ENCODE data around the gene HERC3.

Gene HERC3

DNA sequence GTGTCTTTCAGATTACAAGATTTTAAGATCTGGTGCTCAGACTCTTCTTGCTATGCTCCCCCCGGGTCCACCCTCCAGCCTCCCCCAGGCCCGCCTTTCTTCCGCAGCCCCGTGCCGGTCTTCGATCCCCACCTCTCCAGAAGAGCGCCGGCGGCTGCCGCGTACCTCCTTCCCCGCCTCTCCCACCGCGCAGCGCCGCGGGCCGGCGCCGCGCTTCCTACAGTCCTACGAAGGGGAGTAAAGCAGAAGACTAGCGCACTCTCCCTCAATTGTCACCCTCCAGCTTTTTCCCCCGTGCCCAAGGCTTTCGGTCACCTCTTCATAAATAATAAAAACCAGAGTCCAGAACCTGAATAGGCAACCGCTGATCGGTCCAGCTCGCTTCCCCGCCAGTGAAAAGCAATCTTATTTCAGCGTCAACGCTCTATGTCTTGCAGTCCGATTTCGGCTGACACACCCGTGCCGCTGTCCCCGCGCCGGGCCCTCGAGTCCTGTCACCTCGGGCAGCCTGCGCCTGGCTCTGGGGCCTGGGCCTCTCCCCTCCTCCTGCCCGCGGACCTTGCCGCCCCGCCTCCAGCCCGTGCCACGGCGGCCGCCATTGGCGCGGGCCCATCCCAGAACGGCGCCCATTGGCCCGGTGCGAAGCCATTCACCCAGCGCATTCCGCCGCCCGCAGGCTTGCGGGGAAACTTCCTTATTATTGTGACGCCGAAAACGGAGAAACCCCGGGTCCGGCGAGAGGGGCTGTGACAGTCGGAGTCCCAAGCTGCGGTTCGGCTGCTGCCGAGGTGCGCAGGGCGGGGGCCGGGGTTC lies at the start of gene HERC3:
Gene HERC3, plus strand, starts transcription at position 694 of the 813 bp plus-strand sequence. CDS start 13,344 bp downstream, outside the sequence.
- DNase-seq (ENCODE audit: low spot score) = peak; percentile 89

DNA sequence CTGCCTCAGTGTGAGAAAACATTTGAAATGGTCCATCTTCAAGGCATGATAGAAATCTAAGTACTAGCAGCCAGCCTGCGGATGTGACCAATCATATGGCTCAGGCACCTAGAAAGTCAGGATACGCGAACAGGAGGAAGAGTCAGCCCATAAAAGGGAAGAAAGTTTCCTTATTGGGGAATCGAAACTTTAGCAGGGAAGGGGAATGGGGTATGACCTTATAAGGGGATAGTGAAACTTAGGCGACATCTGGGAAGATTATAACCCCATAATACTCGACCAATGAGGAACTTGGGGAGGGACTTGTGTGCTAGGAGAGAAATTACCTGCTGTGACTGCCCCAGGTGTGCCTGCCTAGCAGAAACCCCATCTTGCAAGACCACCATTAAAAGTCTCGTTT lies 42.5 kb upstream of the HERC3 start:
- no peak for DNase-seq (ENCODE audit: low spot score)

DNA sequence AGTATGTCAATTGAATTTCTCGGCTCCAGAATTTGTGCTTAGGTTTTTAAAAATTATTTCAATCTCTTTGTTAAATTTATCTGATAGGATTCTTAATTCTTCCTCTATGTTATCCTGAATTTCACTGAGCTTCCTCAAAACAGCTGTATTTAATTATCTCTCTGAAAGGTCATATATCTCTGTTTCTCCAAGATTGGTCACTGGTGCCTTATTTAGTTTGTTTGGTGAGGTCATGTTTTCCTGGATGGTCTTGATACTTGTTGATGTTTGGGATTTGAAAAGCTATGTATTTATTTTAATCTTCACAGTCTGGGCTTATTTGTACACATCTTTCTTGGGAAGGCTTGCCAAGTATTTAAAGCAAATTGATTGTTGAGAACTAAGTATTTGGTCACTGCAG lies 24.7 kb upstream of the HERC3 start:
- DNase-seq (ENCODE audit: low spot score) = no peak

DNA sequence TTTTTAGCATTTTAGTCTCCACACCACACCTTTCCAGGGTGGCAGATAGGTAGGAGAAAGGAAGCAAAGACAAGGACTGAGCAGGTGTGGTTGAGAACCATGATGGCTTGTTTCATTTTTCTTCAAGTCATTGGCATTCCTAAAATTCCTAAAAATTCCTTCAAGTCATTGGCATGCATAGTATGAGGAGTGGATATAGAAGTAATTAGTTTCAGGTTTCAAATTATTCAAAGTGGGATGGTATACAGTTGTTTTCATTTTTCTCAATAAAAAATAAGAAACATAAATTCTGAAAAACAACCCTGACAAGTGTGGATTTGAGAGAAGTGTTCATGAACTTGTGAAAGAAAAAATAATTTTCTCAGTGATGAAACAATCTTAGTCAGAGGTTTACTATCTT lies 22.3 kb upstream of the HERC3 start:
- DNase-seq (ENCODE audit: low spot score) = no peak

DNA sequence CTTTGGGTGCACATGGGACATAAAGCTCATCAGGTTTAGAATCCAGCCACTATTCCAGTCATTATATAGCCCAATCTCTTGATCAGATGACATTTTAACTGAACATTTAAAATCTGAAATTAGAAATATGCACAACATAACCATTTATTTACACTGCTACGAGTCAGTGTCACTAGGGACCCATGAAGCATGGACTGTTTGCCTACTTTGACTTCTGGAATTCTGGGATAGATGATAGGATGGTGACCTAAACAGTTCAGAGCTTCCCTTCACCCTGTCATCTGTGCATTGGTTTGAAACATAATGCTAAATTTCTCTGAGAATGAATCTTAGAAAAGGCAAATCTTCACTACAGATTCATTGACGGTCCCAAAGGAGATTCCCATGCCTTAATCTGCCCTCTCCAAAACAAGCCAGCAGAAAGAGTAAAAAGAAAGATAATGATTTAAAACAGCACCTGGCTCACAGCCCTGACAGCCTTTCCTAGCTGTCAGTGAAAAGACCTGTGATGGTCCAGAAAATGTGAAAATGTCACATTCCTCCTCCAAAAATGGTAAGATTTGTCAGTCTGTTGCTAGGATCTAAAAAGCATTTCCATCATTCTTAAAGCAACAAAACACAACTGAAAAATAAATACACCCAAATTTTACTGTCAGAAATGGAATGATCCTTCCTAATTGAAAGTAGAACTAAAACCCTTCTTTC lies 18.9 kb upstream of the HERC3 start:
- DNase-seq (ENCODE audit: low spot score) = no peak

DNA sequence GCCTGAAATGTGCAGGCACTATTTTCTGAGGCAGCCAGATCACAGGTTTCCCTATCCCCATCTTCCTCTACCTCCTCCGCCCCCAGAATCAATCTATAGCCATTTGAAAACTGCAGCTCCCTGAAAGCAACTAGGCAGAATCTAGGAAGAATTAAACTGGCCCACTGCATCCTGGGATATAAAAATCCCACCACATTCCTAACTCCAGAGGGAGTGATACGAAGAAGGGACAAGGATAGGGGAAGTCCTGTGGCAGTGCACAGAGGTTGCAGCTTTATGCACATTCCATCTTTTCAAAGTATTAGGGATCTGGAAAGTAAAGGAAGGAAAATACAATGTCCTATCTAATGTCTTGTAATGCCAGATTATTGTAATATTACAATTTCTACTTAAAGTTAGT lies 18.3 kb upstream of the HERC3 start:
- no peak for DNase-seq (ENCODE audit: low spot score)

DNA sequence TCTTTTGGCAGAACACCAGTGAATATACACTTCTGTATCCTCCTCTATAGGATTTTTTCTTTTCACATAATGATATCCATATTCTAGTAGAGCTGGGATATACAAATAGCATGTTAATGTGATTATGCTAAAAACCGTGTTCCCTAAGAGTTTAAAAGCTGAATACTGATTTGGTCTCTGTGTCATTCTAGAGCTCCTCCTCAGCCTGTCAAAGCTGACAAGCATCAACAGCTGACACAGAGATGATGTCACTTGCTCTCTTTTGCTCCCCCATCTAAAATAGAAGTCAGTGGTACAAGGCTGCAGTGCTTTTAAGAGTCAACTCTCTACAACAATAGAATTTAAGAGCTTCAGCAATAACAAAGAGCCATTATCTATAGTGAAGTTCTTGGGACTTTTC lies 17.1 kb upstream of the HERC3 start:
- DNase-seq (ENCODE audit: low spot score) = no peak

DNA sequence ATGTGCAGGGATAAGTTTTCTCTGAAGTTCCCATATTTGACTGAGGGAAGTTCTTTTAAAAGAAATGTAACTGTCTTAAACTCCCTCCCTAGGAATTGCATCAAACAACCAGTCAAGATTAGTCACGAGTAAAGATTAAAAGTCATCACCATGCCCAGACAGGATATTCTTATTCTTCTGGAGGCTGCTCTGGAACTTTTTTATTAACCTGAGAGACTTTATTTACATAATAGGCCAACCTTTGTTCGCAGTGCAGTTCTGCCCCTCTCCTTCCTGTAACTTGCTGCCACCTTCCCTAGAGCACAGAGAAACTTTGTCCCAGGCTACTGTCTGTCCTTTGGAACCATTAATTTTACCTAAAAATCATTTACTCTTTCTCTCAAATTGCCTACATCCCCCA lies 9.8 kb upstream of the HERC3 start:
- no peak for DNase-seq (ENCODE audit: low spot score)

DNA sequence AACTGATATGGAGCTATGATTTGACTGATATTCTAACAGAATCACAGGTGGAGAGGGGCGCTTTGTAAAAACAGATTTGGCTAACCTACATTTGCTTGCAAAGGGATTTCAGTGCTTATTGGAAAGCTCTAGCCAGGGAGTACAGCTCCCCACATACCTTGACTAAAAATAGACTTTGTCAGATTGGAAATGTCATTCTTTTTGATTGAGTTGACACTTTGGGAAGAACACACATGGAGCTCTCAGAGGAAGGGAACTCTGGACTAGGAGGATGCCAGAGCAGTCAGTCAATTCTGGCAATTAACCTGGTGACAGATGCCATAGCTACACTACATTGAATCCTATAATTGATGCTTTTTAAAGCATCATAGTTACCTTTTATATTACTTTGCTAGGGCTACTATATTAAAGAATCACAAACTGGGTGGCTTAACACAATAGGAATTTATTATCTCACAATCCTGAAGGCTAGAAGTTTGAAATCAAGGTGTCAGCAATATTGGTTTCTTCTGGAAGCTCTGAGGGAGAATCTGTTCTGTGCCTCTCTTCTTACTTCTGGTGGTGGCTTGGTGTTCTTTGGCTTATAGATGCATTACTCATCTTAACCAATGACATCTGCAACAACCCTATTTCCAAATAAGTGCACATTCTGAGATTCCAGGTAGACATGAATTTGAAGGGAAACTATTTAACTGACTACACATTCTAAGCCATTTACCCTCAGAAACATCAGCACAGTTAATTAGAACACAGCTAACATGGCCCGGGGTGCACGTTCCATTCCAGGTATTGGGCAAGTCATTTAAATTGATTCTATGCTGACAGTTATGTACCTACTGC lies 8.4 kb upstream of the HERC3 start:
- no peak for DNase-seq (ENCODE audit: low spot score)

DNA sequence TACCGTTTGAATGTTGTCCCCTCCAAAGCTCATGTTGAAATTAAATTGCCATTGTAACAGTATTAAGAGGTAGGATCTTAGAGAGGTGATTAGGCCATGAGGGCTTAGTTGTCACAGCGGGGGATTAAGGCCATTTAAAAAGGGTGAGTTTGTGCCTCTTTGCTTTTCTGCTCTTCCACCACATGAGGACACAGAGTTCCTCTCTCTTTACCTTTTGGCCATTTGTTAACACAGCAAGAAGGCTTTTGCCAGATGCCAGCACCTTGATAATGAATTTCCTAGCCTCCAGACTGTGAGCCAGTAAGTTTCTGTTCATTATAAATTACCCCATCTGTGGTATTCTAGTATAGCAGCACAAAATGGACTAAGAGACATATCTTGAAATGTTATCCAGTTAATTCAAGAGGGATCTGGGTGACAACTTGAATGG lies 7.8 kb upstream of the HERC3 start:
- DNase-seq (ENCODE audit: low spot score) = no peak

DNA sequence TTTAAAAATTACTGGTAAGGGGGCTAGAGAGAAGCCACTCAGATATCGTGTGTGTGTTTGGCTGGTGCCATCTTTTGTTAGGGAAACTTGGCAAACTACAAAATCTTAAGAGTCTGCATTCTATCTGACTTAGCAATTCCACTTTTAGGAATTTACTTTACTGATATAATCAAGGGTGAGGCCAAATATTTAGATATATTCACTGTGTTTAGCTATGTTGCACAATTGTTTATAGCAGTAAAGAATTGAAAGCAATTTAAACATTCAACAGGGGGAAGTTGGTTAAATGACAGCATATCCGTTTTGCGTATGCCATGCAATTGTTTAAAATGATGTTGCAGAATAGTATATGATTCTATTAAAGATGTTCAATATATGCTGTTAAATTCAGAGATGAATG lies 6.4 kb upstream of the HERC3 start:
- DNase-seq (ENCODE audit: low spot score) = no peak

DNA sequence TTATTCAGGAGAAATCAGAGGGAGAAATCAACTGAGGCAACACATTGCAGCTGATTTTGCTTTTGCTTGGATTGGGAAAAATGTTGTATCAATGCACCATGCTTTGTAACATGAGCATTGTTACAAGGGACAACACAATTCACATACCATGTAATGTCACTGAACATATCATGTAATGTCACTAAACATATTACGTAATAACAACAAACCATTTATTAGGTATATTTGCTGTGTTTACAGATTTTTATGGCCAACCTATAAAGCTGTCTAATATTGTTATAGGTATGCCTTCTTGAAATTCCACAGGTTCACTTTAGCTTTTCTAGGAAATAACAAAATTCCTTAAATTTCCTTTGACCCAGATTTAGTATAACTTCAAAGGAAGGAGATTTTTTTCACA lies 5.0 kb upstream of the HERC3 start:
- DNase-seq (ENCODE audit: low spot score) = no peak

DNA sequence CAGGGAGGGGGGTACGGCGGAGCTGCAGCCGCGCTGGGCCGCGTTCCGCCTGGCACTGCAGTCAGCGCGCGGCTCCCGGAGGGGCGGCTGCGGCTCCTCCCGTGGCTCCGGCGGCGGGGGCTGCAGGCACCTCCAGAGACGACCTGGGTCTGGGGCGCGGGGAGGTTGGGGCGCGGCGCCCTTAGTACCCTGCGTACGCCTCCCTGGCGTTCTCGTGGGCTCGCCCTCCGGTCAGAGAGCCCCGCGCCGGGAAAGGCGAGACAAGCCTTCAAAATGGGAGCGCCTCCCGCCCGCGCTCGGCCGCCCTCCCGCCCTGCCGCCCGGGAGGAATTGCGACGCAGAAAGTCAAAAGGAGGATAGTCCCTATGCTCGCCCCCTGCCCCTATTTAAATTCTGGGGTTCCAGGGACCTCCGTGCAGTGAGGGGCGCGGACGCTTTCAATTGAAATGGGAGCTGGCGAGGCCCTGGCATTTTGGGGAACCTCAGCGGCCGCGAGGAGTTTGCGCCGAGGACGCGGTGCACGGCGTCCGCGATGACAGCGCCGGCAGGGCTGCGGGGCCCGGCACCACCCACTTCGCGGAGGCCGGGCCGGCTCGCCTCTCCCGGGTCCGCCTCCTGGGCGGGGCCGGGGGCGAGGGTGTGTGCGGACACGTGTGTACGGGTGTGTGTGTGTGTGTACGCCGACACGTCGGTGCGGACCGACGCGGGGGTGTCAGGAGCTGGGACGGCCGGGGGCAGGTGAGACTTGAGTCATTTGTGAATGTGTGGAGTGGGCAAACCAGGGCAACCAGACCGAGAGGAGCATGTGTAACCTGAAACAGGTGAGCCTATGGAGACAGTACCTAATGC lies 544 bp downstream of the HERC3 start:
- peak; percentile 82 for DNase-seq (ENCODE audit: low spot score)

DNA sequence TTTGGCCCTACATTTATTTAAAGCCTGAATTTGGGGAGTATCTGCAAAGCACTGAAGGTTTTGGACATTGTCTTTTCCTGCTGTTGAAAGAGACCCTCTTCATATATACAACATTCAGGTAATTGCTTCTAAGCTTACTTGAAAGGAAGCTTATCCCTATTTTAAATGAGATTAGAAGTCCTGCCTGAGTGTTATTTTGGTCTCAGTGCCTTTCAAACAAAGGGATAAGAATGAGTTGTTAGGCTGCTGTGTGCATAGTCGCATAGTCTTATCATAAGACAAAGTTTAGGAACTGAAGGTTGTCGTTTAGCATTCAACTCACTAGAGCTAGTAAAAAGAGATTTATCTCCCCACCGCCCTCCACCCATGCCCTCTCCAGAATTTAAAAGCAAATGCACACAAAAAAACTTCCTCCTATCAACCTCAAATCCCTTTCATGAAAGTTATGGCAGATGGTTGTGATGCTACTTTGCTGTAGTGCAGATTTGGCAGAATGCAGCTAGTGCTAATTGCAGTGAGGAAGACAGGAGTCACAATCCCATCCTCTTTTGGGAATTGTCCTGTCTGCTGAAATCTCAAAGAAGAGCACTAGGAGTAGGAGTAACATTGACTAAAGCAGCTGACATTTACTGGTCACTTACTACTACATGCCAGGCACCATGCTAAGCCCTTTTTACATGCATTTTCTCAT lies 5.8 kb downstream of the HERC3 start:
- DNase-seq (ENCODE audit: low spot score) = no peak

DNA sequence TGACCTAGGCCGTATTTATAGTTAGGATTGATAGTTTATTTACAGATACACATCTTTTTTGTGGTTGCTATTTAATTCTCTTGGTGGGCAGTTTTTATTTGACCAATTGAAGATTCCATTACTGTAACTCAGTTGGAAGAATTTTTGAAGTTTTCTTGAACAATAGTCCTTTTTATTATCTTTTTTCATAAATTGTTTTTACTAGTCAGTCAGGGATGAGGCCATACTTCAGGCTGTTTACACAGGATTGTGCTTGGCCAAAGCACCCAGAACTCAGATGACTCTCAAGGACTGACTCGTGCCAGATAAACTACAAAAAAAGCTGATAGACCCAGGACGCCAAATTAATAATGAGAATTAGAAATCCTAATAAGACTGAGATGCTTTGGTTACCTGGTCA lies 7.0 kb downstream of the HERC3 start:
- DNase-seq (ENCODE audit: low spot score) = no peak

DNA sequence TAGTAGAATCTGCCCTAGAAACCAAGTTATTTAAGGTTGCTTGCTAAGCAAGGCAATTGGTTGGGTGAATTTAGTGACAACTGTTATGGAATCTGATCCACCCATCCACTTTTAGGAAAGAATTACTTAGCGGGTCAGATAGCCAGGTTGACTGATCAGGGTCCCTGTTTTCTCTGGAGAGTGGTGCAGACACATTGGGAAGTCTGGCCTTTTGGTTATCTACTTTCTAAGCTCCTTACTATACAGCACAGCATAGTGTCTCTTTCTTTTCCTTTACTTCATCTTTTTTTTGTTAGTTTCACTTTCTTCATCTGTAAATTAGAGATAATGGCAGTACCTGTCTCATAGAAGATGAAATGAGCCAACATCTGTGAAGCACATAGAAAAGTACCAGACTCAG lies 7.4 kb downstream of the HERC3 start:
- no peak for DNase-seq (ENCODE audit: low spot score)

DNA sequence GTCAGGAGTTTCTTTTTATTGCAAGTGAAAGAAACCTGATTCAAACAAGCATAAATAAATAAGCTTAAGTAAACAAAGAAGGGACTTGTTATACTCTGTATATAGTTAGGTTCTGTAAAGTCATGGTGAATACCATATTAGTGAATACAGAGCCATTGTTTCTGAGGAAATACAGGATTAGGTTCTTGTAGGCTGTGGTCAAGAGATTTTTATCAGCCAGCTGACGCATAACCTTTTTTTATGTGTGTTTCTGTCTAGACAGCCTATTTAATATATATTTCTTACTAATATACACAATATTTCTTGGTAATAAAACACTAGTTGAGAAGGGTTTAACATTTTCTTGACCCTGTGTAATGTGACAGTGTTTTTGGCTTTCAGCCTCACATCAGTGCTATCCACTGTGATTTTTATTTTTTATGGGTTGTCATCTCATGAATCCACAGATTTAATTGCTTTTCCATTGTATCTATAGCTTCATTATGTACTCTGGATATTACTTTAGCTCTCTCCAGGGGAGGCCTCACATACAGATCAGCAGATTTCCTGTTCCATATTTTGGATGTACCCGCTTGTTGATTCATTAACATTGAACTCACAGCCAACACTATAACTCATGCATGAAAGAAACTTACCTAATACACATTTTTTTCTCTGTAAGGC lies 8.0 kb downstream of the HERC3 start:
- no peak for DNase-seq (ENCODE audit: low spot score)

DNA sequence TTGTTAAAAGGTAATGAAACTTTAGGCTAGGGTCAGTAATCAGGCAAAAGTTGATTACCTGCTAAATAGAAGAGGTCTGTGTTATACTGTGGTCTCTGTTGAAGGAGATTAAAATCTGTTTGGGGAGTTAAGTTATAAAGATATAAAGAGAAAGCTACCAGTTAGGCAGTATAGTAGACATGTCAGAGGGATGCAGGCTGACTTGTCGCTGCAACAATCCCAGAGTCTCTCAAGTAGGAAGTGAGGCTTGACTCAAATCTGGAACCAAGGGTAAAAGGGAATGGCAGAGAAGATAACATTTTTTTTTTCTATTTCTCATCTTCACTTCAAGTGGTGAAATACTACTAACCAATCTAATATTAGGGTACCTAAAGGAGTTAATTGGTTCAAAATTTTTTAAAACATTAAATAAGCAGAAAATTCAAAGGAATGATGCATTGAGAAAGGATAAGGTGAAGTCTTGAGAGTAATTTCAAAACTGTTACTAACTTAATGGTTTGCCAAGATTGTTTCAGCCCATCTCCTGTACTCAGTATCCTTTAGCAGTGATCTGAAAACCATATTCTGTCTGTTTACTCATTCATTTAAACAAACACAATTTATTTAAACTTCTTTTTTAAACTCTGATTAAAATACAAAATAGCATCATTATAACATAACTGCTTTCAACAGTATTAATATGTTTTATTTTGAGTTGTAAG lies 12.8 kb downstream of the HERC3 start:
- no peak for DNase-seq (ENCODE audit: low spot score)

DNA sequence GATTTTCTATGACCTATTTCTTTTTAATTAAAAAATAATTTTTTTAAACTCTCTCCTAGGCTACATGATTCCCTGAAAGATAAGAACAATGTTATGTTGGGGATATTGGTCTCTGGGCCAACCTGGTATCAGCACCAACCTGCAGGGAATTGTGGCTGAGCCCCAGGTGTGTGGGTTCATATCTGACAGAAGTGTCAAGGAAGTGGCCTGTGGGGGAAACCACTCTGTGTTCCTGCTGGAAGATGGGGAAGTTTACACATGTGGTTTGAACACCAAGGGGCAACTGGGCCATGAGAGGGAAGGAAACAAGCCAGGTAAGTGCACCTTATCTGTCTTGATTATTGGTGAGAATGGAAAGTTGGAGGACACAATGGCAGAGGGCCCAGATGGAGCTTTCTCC lies 13.5 kb downstream of the HERC3 start:
- DNase-seq (ENCODE audit: low spot score) = no peak

DNA sequence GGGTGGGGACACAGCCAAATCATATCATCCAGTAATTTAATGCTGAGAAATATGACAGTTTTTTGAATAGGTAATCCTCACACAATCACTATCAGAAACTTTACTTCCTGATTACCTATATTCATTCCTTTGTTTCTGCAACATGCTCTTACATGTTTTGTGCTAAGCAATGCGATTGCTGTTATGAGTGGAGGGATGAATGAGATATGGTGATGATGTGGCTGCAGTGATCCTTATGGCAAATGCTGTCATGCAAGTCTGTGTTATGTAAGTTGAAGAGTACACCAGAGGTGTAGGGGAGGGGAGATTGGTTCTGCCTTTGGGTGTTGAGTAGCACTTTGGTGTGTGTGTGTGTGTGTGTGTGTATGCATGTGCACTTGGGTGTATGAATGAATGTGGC lies 14.6 kb downstream of the HERC3 start:
- no peak for DNase-seq (ENCODE audit: low spot score)

Measured in hematopoietic multipotent progenitor cell treated with erythropoietin and hydrocortisone succinate and interleukin-3 and kit ligand, for 15 days (in vitro differentiated cells).